Activated B cell treated with CpG ODN at 0.5 μM for 24 hours (primary cell): ENCODE data around the gene NT5DC3. TPM values are rescaled to one million over a fixed set of nuclear protein-coding genes. Genes with fewer than 3 reads are reported as not detected.
A peak's percentile ranks its signal among the peaks of the same experiment; 100 is the strongest.

Experiments
- ATAC-seq: fragments of 200-7000 bp; cut with Tn5 transposase; one replicate; pipeline ENCODE4 v1.10.0; 2021; ENCODE audit warnings: low read depth, mild to moderate bottlenecking, moderate library complexity
- CTCF ChIA-PET: fragments of 350-600 bp; sonication (Branson Sonifier 250); formaldehyde crosslinking; loops from one replicate; lab custom pipeline; 2021; ENCODE audit warnings: antibody characterized with exemption; lab: Charles Lee
- POLR2A ChIA-PET: fragments of 350-600 bp; sonication (Branson Sonifier 250); formaldehyde crosslinking; loops from one replicate; lab custom pipeline; 2021; ENCODE audit warnings: antibody characterized with exemption; lab: Charles Lee
- DNase-seq: peaks from one replicate; pipeline ENCODE4 v3.0.0; 2022
- H3K27ac Mint-ChIP-seq: one replicate; pipeline ENCODE4 v1.8.0; 2020; ENCODE audit warnings: mixed read lengths
- H3K27me3 Mint-ChIP-seq: one replicate; pipeline ENCODE4 v1.8.0; 2021; ENCODE audit warnings: mixed read lengths
- H3K36me3 Mint-ChIP-seq: one replicate; pipeline ENCODE4 v1.8.0; 2021; ENCODE audit warnings: low read depth, mixed read lengths
- H3K4me1 Mint-ChIP-seq: one replicate; pipeline ENCODE4 v1.8.0; 2021; ENCODE audit warnings: mixed read lengths
- H3K4me3 Mint-ChIP-seq: one replicate; pipeline ENCODE4 v1.8.0; 2020; ENCODE audit warnings: mild to moderate bottlenecking, mixed read lengths
- H3K9me3 Mint-ChIP-seq: one replicate; pipeline ENCODE4 v1.8.0; 2020; ENCODE audit warnings: mixed read lengths
- CTCF ChIP-seq: fragments of 200-600 bp; IDR thresholded peaks from one replicate; pipeline ENCODE4 v1.8.0; 2022; ENCODE audit warnings: antibody characterized with exemption, mild to moderate bottlenecking
- intact Hi-C: fragments of 100-400 bp; cut with micrococcal nuclease; formaldehyde crosslinking; loops from one replicate; pipeline ENCODE4 v1.15.1; 2024
- total RNA-seq: library from RNA; stranded (reverse); gene quantifications from 2 replicates; pipeline ENCODE4 v1.2.3, GENCODE V29; 2022

NT5DC3 gene
- total RNA-seq, 1 donor from 2014 or later, result 11.6 TPM

GRCh38 chr12:103830730-103831320 is 10.2 kb downstream of the NT5DC3 start:
- Mint-ChIP-seq H3K27ac (peak overlapping the region; percentile 82), H3K4me1 (peaks cover 65% of the 10 kb centered on the region), H3K27me3 (no peaks in the 10 kb centered on the region), H3K36me3 (no peaks in the 10 kb centered on the region), H3K9me3 (no peaks in the 10 kb centered on the region), H3K4me3 (peak overlapping the region; percentile 36)
- TF ChIP-seq CTCF, result no peak
- ATAC-seq (no peak), DNase-seq (no peak)
- ChIA-PET POLR2A (interaction anchor here (0.7 kb wide), 1 partner anchor 303 kb away, joined by 4 read pairs; no protein-coding TSS in a partner anchor), CTCF (interaction anchor here (1.5 kb wide), 1 partner anchor 48 kb away, joined by 3 read pairs; no protein-coding TSS in a partner anchor)
- intact Hi-C loops, result loop anchor here (2.0 kb wide), 1 partner anchor 14 kb away; no protein-coding TSS in a partner anchor

- no peaks in the 10 kb centered on the region for H3K27me3 Mint-ChIP-seq
- no peak for DNase-seq
- TF ChIP-seq CTCF, result no peak
- no peaks in the 10 kb centered on the region for H3K9me3 Mint-ChIP-seq
- ChIA-PET CTCF (interaction anchor here (1.5 kb wide), 1 partner anchor 48 kb away, joined by 3 read pairs; no protein-coding TSS in a partner anchor), POLR2A (no interaction called here)
- H3K4me3 Mint-ChIP-seq, result no peak overlapping the region
- H3K27ac Mint-ChIP-seq, result no peak overlapping the region
- peaks cover 59% of the 10 kb centered on the region for H3K4me1 Mint-ChIP-seq
- intact Hi-C loops, result loop anchor here (2.0 kb wide), 1 partner anchor 13 kb away; no protein-coding TSS in a partner anchor
- H3K36me3 Mint-ChIP-seq, result no peaks in the 10 kb centered on the region
- no peak for ATAC-seq
These were observed 10.9 kb downstream of the NT5DC3 start for GRCh38 chr12:103830025-103830725.

GRCh38 chr12:103829092-103829491 is 11.9 kb downstream of the NT5DC3 start:
- intact Hi-C loops, result no loop called here
- ChIA-PET CTCF (no interaction called here), POLR2A (no interaction called here)
- Mint-ChIP-seq H3K9me3 (no peaks in the 10 kb centered on the region), H3K4me1 (peaks cover 51% of the 10 kb centered on the region), H3K4me3 (no peak overlapping the region), H3K27me3 (no peaks in the 10 kb centered on the region), H3K27ac (no peak overlapping the region), H3K36me3 (no peaks in the 10 kb centered on the region)
- ATAC-seq (no peak), DNase-seq (no peak)
- TF ChIP-seq CTCF, result no peak

- H3K36me3 Mint-ChIP-seq, result no peaks in the 10 kb centered on the region
- no peak for TF ChIP-seq CTCF
- ChIA-PET POLR2A (no interaction called here), CTCF (no interaction called here)
- intact Hi-C loops, result no loop called here
- H3K4me3 Mint-ChIP-seq, result no peak overlapping the region
- no peak for ATAC-seq
- no peaks in the 10 kb centered on the region for H3K27me3 Mint-ChIP-seq
- no peak overlapping the region for H3K27ac Mint-ChIP-seq
- H3K9me3 Mint-ChIP-seq, result no peaks in the 10 kb centered on the region
- H3K4me1 Mint-ChIP-seq, result peaks cover 44% of the 10 kb centered on the region
- no peak for DNase-seq
These were observed 13.1 kb downstream of the NT5DC3 start for GRCh38 chr12:103827911-103828391.

- CTCF ChIA-PET, result no interaction called here
- Mint-ChIP-seq H3K4me3 (no peak overlapping the region), H3K36me3 (peaks cover 3% of the 10 kb centered on the region), H3K4me1 (peaks cover 15% of the 10 kb centered on the region), H3K9me3 (peaks cover 2% of the 10 kb centered on the region), H3K27ac (no peak overlapping the region), H3K27me3 (no peaks in the 10 kb centered on the region)
- no peak for DNase-seq
- POLR2A ChIA-PET, result no interaction called here
- no peak for ATAC-seq
- intact Hi-C loops, result no loop called here
- no peak for TF ChIP-seq CTCF
These were observed 16.2 kb downstream of the NT5DC3 start for GRCh38 chr12:103824845-103825244.
